Activated CD8-positive, alpha-beta memory T cell treated with anti-CD3 and anti-CD28 coated beads, Interleukin-2, amount 50 U/mL, for 1 hour (primary cell): ENCODE results near the gene SLC6A5.

ENCODE experiments used
- DNase-seq: peaks from one replicate; pipeline ENCODE4 v3.0.0-alpha.2; 2020; ENCODE audit errors: extremely low read depth

Gene SLC6A5

DNA sequence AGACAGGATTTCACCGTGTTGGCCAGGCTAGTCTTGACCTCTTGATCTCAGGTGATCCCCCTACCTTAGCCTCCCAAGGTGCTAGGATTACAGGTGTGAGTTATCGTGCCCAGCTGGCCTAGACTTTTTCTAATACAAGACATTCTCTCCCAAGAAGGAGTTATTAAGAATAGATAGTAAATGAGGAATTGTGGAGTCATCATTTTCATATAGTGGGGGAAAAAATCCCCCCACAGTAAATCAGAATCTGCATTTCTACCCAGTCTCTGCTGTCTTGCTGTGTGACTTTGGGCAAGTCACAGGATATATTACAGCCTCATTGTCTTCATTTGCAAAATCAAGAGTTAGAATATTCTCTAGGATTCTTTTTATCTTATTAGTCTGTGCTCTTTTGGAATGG is 21.6 kb downstream of the SLC6A5 start:
- DNase-seq = no peak

DNA sequence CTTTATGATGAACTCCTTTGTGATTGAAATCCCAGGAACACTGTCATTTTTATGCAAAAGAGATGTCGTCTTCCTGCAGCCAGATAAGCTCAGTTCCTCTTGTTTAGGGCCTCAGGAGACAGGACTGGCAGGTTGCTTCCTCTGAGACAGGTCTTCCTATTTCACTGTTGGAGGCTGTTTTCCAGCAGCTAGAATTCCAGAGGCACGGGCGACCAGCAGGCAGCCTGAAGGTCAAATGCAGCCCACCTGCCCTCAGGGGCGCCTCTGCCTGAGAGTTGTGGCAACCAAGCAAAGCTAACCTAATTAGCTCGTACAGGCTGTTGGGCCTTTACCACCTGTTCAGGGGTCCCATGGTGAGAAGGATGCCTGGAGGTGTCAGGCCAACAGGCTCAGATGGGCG is 22.3 kb downstream of the SLC6A5 start:
- DNase-seq = no peak

DNA sequence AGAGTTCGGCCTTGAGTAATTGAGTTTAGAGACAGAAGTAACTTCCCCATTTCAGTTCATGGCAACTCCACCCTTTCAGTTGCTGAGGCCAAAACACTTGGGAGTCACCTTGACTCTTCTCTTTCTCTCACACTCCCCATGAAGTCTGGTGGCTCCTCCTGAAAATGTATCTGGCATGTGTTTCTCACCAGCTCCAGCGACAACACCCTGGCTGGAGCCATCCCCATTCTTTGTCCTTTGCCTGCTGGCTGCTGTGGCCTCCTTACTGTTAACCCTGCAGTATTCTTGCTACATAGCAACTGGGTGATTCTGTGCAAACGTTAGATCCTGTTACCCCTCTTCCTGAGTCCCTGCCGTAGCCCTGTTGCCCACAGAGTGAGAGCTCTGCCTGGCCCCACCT is 23.8 kb downstream of the SLC6A5 start:
- no peak for DNase-seq

DNA sequence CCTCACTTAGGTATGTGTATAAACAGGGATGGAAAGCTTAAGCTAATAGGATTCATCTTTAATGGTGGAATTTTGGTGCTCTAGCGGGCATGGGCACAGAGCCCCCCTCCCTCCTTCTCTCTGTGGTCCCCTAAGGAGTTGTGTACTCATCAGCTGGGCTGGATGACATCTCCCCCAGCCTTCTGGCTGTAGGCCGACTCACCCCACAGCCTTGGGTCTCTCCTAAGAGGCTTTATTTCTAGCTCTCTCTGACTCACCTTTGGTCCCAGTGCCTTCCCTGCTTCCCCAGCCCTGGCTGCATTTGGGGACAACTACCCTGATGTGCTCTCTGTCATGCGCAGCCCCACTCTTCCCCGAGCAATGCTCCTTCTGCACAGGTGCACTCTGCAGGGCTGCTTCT is 26.9 kb downstream of the SLC6A5 start:
- DNase-seq = no peak

DNA sequence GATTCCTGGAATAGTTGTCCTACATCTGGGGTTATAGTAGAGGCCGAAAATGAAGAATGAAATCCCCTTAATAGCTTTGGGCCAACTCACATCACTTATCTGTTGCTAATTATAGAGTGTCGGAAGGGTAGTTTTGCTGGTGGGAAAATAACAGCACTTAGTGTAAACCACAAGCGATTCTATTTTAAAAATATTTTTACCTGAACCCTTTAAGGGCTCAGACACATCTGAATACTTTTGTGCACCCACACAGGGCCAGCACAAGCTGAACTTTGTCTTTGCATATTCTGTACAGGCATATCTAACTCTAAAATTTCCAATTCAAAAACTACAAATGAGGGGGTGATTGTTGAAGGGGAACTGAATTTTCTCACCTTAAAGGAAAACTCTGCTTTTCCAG is 27.6 kb downstream of the SLC6A5 start:
- DNase-seq = no peak

DNA sequence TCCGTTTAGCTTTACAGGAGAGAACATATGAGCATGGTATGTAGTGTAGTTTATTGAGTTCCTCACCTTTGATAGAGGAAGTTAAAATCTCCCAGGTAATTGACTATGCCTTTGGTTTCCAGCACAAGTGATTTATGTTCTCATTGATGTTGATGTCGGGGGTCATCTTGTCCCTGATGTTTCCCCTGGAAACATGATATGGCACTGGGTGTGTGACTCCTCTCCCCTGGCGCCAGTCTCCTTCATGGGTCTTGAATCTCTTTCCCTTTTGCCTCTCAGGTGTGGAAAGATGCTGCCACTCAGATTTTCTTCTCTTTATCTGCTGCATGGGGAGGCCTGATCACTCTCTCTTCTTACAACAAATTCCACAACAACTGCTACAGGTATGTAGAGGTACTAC is 28.3 kb downstream of the SLC6A5 start:
- DNase-seq = no peak

DNA sequence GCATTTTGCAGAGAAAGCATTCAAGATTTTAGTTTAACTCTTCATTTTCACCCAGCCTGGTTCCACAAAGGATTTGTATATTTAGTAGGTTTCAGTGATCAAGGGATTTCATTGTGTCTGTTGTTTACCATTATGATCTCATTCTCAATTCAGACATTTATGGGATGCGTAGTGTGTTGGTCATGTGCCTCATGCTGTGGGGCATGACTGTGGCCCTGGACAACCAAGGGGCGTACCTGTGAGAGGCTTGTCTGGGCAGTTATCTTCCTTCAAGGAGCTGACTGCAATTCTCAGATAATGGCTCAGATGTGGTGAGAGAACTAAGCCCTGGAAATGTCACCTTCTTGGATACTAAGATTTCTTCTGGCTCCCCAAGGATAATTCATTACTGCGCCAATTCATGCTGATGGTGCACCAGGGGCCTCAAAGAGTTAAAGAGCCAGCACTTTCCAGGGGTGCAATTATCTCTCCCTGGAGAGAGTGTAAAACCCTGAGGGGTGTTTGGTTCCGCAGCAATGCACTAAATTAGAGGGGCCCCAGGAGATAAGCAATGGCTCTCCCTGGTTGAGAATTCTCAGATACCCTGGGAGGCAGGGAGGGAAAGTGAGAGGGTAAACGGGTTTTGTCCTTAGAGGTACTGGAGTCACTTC is 32.2 kb downstream of the SLC6A5 start:
- no peak for DNase-seq

DNA sequence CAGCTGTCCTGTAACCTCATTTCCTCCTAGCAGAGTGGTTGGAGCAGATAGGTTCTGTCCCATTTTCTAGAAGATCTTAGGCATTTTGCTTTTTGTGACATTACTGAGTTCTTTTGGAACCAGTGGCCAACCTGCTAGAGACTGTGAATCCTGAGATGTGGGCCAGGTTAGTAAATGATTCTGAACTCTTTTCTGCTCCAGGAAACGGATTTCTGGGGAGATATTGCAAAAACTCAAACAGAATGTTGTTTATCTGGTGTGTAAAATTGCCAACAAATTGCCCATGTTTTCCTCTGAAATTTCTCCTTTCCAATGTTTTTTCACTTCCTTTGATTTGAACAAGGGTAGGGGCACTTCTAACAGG is 32.7 kb downstream of the SLC6A5 start:
- no peak for DNase-seq

DNA sequence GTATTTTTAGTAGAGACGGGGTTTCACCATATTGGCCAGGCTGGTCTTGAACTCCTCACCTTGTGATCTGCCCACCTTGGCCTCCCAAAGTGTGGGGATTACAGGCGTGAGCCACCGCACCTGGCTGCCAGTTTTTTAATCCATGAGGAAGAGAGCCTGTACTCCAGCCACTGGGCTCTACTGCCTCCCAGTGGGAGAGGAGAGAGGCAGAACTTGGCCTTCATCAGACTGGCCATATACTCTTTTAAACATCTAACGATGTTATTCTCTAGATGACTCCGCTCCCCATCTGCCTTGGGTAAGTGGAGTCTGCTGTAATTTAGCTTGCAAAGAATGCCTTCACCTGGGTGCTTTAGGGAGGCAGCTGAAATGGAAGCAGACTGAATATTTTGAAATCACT is 34.6 kb downstream of the SLC6A5 start:
- no peak for DNase-seq

DNA sequence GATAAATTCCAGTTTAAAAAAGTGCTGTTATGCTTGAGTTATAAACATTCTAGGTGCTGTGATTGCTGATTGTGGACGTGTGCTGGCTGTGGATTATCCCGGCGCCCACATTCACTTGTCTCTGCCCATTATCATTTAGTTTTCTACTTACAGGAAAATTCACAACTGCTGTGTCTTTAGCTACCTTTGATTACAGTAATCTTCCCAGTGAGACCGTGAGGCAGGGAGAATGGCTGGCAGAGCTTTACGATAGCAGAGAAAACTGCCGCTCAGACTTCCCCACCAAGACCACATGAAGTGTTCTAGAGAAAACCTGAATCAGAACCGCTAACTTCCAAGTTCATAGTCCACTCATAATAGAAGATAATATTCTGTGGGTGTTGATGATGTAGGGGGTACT is 35.4 kb downstream of the SLC6A5 start:
- DNase-seq = no peak

DNA sequence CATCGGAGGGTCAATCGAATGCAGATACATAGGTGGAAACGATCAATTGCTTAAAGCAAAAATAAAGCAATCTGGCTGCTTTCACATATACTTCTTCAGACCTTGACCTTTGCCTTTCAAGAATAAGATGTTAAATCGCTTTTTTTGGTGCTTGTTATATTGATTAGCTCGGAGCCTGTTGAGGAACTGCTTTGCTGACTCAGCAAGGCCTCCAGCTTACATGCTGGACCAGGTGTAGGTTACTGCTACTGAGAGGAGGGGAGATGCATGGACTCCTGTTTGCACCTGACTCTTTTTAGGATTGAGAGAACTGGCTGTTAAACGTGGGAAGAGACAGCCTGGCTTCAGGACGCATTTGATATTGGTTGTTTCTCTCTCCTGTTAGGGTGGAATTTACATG is 38.7 kb downstream of the SLC6A5 start:
- no peak for DNase-seq

DNA sequence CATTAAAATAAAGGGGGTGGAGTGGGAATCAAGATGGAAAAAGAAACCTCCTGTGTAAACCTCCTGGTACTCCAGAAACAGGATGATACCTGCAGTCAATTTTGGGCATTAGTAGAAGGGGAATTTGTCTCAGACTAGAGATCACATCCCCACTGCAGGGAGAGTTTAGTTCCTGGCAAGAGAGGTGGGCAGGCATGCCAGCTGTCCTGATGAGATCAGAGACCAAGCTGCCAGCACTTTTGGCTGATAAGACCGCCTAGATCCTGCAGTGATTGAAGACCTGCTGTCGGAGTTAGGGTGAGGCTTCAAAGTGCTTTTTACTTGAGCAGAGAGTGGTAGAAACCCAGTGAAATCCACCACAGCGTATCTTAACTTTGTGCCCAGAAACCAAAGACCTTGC is 40.3 kb downstream of the SLC6A5 start:
- no peak for DNase-seq

DNA sequence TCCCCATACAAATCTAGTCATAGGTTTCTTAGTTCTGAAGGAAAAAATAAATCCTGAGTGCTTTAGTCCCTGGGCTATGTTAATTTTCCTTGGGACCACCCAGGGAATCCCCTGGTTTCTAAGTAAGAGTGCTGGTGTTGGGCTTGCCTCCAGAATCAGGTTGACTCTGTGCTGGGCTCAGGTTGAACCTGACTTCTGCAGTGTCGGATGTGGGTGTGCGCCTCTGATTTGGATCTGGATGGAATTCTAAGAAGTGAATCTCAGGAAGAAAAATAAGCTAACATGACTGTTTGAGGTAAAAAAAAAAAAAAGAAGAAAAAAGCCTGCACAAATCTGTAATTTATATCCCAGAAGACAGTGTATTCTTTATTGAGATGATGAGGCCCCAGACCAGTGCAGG is 41.0 kb downstream of the SLC6A5 start:
- DNase-seq = no peak

DNA sequence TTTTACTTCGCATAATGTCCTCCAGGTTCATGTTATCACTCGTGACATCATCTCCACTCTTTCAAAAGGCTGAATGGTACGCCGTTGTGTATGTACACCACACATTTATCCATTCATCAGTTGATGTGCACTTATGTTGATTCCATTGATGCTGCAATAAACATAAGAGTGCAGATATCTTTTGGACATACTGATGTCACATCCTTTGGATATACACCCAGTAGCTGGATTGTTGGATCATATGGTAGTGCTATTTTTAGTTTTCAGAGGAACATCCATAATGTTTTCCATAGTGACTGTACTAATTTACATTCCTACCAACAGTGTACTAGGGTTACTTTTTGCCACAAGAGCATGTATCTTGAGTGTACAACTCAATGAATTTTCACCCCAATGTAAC is 45.0 kb downstream of the SLC6A5 start:
- no peak for DNase-seq

DNA sequence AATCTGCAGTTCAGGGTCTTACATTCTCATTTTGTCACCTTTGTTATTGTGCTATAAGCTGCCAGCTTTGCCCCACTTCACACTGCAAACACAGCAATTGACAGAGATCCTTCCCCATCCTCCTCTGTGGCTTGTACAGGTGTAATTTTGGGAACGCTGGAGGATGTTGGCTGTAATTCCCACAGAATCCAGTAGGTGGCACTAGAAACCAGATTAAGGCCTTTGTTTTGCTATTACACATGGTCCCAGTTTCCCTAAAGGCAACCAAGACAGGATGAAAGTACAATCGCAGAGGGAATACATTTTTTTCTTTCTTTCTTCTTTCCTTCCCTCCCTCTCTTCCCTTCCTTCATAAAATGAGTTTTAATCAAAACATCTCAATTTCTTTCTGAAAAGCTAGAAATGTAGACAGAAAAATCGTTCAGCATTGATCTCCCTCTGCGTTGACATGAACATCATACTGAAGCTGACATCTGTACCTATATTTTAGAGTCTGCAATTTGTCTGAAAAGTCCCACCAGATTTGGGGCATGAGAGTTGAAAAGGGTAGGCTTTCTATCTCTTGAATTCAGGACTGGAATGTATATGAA is 48.7 kb downstream of the SLC6A5 start:
- no peak for DNase-seq

DNA sequence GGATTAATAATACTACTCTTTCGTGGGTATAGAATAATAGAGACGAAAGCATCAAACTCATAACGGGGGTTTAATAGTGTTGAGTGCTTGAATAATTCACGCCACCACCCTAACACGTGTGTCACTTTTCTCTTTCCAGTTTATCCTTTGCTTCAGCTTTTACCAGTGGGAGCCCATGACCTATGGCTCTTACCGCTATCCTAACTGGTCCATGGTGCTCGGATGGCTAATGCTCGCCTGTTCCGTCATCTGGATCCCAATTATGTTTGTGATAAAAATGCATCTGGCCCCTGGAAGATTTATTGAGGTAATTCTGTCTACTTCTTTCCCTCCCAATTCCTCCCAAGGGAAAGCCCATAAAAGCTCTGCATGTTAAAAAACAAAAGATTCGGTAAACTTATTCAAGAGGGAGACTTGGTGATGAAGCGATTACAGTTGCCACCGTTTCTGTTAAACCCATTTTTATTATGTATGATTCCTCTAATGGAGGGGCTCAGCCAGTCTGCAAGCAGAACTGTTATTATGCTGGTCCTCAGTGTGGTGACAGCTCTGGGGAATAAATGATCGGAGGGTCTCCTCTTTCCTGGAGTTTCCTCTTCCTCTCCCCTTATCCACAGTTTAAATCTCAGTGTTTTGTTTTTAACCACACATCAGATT is 52.9 kb downstream of the SLC6A5 start:
- DNase-seq = no peak

DNA sequence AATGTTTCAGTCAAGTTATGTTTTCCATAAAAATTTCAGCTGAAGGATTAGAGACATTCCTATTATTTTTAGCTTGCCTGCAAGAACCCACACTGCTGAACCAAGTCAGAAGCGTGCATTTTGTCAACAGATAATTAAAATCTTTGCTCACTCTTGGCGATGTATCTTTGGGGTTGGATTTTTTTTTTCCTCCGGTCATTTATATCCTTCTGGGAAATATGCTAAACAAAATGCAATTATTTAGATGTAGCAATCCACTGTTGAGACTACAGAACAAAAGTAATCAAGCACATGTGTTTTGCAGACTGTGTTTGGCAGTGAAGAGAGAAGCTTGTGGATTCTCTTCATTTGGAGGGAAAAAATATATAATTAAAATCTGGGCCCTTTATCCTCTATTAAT is 54.6 kb downstream of the SLC6A5 start:
- DNase-seq = no peak

DNA sequence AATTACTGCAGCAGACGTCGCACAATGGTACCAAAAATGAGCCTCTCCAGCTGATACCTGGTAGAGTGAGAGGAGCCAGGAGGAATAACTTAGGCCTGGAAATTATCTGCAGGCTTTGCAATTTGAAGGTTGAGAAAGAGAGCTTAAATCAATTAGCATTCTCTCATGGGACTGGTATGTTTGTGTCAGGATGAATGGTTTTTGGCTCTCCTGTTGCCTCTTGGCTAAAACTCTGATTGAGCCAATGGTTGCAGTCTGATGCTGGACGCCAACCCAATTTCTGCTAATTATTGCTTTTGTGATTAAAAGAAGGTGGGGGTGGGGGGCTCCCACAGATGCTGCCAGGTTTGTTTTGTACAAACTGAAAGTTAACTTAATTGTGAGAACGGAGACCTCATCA is 57.5 kb downstream of the SLC6A5 start:
- no peak for DNase-seq

DNA sequence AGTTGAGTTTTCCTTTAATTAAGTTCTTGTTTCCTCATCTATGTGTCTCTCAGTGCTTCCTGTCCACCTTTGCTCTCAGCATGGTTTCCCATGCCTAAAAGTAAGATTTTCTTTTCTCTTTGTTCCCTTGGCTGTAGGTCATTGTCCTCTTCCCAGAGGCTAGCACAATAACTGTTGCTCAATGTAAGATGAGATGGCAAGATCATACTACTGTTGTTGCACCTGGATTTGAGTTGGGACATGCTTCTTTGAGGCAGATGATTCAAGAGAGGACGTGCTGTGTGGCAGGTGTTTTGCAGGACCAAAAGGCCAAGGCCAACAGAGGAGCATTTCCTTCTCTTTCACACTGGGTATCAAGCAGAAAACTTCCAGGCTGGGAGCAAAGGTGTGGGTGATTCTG is 58.7 kb downstream of the SLC6A5 start:
- DNase-seq = no peak

DNA sequence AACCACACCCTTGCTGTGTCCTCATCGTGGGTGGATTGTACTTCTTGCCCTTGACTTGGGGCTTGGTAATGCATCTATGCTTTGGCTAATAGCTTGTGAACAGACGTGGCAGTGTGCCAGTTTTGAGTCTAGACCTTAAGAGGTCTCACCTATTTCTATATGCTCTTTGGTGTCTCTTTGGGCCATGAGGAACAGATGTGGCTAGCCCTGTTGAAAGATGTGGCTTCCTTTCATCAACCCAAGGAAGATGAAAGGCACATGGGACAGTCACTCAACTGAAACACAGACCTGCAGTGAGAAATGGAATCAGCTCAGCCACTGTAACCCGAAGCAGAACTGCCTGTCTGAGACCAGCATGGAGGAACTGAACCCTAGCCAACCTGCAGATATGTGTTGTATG is 62.0 kb downstream of the SLC6A5 start:
- no peak for DNase-seq

DNA sequence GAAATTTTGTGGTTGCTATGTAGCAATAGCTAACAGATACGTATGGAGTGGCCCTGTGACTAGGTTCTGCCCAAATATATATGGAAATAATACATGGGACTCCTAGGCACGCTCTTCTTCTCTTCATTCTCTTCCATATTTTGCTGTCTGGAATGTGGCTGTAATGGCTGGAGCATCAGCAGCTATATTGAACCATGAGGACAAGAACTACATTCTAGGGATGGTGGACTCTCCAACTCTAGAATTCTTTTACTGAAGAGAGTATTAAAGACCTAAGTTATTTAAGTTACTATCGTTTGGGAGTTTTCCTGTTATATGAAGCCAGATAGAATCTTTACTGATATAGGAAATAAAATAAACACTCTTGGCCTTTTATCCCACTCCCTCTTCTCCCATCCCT is 62.4 kb downstream of the SLC6A5 start:
- DNase-seq = no peak

DNA sequence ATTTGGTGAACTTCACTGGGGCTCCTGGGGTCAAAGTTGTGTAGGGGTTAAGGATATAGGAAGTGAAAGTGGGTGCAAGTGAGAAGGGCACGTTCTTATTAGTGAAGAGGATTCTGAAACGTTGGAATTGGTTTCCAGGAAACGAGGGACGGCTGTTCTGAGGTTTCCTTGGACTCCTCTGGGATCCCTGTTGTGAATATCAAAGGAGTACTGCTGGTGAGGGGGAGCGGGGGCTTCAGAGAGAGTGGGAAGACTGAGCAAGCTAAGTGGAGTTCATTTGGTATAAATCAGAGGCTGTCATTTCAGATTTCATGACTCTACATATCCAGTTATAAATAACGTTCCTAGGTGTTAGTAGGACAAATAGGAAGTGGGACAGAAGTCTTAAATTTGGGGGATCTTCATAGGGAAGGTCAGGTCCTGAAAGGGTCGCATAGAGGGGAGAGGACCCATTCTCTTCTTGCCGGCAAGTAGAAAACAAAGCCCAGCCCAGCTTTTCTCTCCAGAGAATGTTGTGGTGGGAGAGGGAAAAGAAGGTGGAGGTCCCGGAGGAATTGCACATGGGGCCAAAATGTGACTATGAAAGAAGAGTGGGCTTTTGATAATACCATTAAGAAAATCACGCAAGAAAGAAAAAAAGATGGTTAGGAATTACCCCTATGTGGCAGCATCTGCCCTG is 68.9 kb downstream of the SLC6A5 start:
- no peak for DNase-seq
